Uterus (tissue), 4 donors: ENCODE results near the gene MPND. TPM values are rescaled to one million over a fixed set of nuclear protein-coding genes. Genes with fewer than 3 reads are reported as not detected.

ENCODE experiments used
- DNase-seq, 2 donors: peaks; one replicate each; pipeline ENCODE4 v3.0.0-alpha.2; 2019 to 2020
- H3K27ac ChIP-seq, 2 donors: fragments of 200-600 bp; sonication (generic); 1 replicate in 1 of 2; 2 replicates in 1 of 2; pipeline ENCODE4 v1.5.1; 2016 to 2018
- H3K27me3 ChIP-seq, 2 donors: fragments of 200-600 bp; sonication (generic); one replicate each; pipeline ENCODE4 v1.5.1; 2018 to 2019; ENCODE audit warnings: control low read depth in 1 of 2
- H3K36me3 ChIP-seq, 2 donors: fragments of 200-600 bp; sonication (generic); one replicate each; pipeline ENCODE4 v1.5.1; 2019; ENCODE audit warnings: control low read depth in 1 of 2
- H3K4me1 ChIP-seq, 2 donors: fragments of 200-600 bp; sonication (generic); one replicate each; pipeline ENCODE4 v1.5.1; 2018 to 2019; ENCODE audit warnings: control low read depth in 1 of 2
- H3K4me3 ChIP-seq, 2 donors: fragments of 200-600 bp; sonication (generic); 1 replicate in 1 of 2; 2 replicates in 1 of 2; pipeline ENCODE4 v1.5.1; 2018 to 2019; ENCODE audit warnings: mild to moderate bottlenecking in 1 of 2
- H3K9me3 ChIP-seq, 2 donors: fragments of 200-600 bp; sonication (generic); one replicate each; pipeline ENCODE4 v1.5.1; 2019; ENCODE audit warnings: control low read depth in 1 of 2
- POLR2A ChIP-seq, 2 donors: fragments of 450-650 bp; IDR thresholded peaks; one replicate each; pipeline ENCODE4 v1.6.1; 2016; ENCODE audit warnings: antibody characterized with exemption in 2 of 2, mild to moderate bottlenecking in 1 of 2, moderate library complexity in 1 of 2
- intact Hi-C: fragments of 100-400 bp; cut with DNase I; formaldehyde crosslinking; loops from one replicate; pipeline ENCODE4 v1.15.1; 2023; ENCODE audit warnings: low total_unique reads
- total RNA-seq, 4 donors: library from RNA; depleted of rRNA in 3 of 4; stranded (reverse); fragments of >200 nt in 3 of 4; gene quantifications; one replicate each; pipeline versions ENCODE4 v1.1.0 to v1.2.4, GENCODE V29; 2014 to 2023
- TF ChIP-seq, protein P1 (sequence below), 4 experiments: fragments of 200-600 bp in 2 of 4; fragments of 450-650 bp in 2 of 4; sonication (generic) in 2 of 4; IDR thresholded peaks; one replicate each; pipeline ENCODE4 v1.5.1; 2016 to 2019; ENCODE audit warnings: antibody characterized with exemption in 4 of 4, mild to moderate bottlenecking in 2 of 4, moderate library complexity in 1 of 4
- donor health status: DM: yes; HTN: yes; CAD: no.

The MPND gene
- total RNA-seq, 4 donors from 2014 or later = 0.51 to 13.8 (median 5.8) TPM; not detected in 1

DNA sequence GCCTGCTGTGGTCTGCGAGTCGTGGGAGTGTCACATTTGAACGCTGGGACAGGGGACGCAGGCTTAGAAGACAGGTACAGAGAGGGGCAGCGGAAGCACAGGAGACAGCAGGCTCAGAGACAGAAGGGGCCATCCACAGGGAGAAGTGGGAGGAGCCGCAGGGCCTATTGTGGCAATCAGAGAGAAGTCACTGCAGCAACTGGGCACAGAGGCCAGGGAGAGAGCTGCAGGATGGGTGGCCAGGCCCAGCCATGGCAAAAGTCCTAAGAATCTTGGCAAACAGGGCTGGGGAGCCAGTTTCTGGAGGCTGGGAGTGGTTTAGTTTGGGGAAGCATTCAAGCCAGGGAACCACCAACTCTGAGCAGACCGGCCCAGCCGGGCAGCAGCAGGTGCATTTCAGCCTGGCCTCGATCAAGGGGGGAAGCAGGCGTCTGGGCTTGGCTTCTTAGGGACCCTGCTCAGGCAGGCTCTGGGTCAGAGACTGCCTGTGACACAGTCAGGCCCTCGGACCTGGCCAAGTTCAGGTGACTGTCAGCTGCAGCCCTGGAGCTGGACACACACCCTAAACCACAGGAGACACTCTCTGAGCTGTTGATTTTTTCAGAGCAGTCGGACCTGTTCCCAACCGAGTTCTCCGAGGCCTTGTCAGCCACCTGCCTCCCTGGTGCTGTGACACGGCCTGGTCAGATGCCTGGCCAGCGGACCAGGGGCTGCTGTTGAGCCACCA lies 45.1 kb downstream of the MPND start:
- H3K4me1 ChIP-seq = peaks cover 6 to 35% of the 10 kb centered on the region in 2 donors
- no peak for DNase-seq
- TF ChIP-seq, protein P1, sequence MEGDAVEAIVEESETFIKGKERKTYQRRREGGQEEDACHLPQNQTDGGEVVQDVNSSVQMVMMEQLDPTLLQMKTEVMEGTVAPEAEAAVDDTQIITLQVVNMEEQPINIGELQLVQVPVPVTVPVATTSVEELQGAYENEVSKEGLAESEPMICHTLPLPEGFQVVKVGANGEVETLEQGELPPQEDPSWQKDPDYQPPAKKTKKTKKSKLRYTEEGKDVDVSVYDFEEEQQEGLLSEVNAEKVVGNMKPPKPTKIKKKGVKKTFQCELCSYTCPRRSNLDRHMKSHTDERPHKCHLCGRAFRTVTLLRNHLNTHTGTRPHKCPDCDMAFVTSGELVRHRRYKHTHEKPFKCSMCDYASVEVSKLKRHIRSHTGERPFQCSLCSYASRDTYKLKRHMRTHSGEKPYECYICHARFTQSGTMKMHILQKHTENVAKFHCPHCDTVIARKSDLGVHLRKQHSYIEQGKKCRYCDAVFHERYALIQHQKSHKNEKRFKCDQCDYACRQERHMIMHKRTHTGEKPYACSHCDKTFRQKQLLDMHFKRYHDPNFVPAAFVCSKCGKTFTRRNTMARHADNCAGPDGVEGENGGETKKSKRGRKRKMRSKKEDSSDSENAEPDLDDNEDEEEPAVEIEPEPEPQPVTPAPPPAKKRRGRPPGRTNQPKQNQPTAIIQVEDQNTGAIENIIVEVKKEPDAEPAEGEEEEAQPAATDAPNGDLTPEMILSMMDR (IDR thresholded peaks at IDR 0.05) = no peak
- TF ChIP-seq POLR2A (IDR thresholded peaks at IDR 0.05) = no peak
- no peaks in the 10 kb centered on the region for H3K36me3 ChIP-seq
- no peak overlapping the region for H3K27ac ChIP-seq
- no peak overlapping the region for H3K4me3 ChIP-seq
- no peaks in the 10 kb centered on the region for H3K27me3 ChIP-seq
- H3K9me3 ChIP-seq = no peaks in the 10 kb centered on the region
- intact Hi-C loops = no loop called here

DNA sequence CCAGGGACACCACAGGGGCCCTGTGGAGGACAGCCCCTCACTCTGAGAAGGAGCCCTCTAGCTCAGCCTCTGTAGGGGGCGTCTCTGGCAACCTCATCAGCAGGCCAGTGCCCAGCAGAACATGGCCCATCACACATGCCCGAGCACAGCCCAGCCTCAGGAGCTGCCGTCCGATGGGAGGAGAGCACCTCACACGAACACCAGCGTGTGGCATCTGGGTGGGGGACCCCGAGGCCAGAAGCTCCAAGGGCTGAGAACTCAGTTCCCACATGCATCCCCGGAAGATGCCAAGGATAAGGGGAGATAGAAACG lies 45.7 kb downstream of the MPND start:
- intact Hi-C loops = no loop called here
- H3K36me3 ChIP-seq = no peaks in the 10 kb centered on the region
- peaks cover 6 to 35% of the 10 kb centered on the region in 2 donors for H3K4me1 ChIP-seq
- no peaks in the 10 kb centered on the region for H3K9me3 ChIP-seq
- no peak overlapping the region for H3K4me3 ChIP-seq
- H3K27ac ChIP-seq = peak overlapping the region in 1 of 2 donors; percentile 81
- H3K27me3 ChIP-seq = no peaks in the 10 kb centered on the region
- TF ChIP-seq POLR2A (IDR thresholded peaks at IDR 0.05) = no peak
- TF ChIP-seq, protein P1 (IDR thresholded peaks at IDR 0.05) = no peak
- no peak for DNase-seq

DNA sequence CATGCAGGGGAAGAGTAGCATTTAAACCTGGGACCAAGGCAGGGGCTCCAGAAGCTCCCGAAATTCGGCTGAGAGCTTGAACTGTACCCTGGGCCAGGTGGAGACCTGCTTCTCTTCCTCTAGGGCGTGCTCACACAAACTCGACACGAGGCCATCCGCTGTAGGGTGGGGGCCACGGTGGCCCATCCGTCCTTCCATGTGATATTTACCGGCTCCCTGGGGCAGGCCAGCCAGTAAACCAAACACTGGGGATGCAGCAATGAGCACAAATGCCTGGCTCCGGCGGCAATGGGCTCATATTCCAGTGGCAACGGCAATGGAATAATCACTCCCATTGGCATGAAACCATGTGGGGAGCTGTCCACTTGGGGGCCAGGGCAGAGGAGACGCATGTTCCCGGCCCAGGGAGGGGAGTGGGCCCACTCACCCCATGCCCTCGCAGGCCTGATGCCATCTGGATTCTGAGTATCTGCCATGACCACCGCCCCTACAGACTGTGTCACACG lies 46.2 kb downstream of the MPND start:
- H3K9me3 ChIP-seq = no peaks in the 10 kb centered on the region
- DNase-seq = no peak
- no peak overlapping the region for H3K4me3 ChIP-seq
- intact Hi-C loops = no loop called here
- no peak for TF ChIP-seq POLR2A (IDR thresholded peaks at IDR 0.05)
- peaks cover 6 to 35% of the 10 kb centered on the region in 2 donors for H3K4me1 ChIP-seq
- no peaks in the 10 kb centered on the region for H3K36me3 ChIP-seq
- H3K27ac ChIP-seq = peak overlapping the region; percentile 57 to 81
- H3K27me3 ChIP-seq = no peaks in the 10 kb centered on the region

DNA sequence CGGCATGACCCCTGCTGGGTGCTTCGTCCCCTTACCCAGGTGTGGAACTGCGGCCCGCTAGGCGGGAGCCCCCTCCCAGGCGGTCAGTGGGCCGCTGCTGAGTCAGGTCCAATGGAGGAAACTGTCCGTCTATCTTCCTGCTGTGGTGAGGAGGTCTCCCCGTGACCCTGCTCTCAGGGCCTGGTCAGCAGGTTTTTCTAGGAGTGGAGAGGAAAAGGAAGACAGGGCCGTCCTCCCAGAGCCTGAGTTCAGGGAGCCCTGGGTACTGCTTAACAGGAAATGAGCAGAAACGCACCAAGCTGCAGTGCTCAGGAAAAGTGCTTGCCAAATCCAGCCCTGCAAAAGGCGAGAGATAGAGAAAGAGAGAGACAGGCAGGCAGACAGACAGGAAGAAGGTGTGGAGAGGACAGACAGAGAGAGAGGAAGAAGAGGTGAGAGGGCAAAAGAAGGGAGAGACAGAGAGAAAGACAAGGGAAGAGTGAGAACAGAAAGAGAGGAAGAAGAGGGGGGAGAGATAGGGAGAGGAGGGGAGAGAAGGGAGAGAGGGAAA lies 46.7 kb downstream of the MPND start:
- H3K4me3 ChIP-seq = no peak overlapping the region
- no peak for DNase-seq
- H3K36me3 ChIP-seq = no peaks in the 10 kb centered on the region
- no peaks in the 10 kb centered on the region for H3K27me3 ChIP-seq
- H3K27ac ChIP-seq = peak overlapping the region; percentile 57 to 81
- no peaks in the 10 kb centered on the region for H3K9me3 ChIP-seq
- H3K4me1 ChIP-seq = peaks cover 6 to 35% of the 10 kb centered on the region in 2 donors
- intact Hi-C loops = no loop called here
- no peak for TF ChIP-seq POLR2A (IDR thresholded peaks at IDR 0.05)
- TF ChIP-seq, protein P1 (IDR thresholded peaks at IDR 0.05) = no peak

DNA sequence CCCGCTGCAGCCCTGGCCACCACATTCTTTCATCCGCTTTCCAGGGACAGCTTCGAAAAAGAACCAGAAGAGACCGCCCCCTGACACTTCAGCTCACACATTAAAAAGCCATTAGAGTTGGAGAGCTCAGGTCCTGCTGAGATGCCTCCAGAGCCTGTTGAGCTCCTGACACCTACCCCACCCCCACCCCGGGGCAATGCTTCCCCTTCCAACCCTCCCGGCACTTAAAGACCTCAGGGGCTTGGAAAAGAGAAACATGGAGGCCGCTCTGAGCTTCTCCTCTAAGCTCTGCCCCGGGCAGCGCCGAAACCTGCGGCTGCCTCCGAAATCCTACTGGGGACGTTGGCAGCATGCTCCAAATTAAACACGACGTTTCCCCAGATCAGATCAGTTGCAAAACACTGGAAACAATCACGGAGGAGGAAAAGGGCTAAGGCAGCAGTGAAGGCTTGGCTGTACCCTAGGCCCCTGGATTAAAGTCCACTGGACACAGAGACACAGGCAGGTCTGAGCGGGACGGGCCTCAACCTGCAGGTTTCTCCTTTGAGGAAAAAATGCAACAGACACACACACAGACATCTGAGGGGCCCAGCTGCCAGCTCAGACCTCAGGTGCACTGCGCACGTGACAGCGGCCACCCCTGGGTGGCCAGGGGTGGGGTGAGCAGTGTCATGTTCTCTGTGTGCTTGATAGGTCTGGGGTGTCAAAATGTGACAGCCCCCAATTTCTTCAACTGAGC lies 47.4 kb downstream of the MPND start:
- Histone ChIP-seq H3K4me1 (peaks cover 6 to 35% of the 10 kb centered on the region in 2 donors), H3K9me3 (no peaks in the 10 kb centered on the region), H3K36me3 (no peaks in the 10 kb centered on the region), H3K27me3 (no peaks in the 10 kb centered on the region), H3K4me3 (no peak overlapping the region), H3K27ac (peak overlapping the region; percentile 57 to 81)
- DNase-seq = no peak
- no peak for TF ChIP-seq POLR2A (IDR thresholded peaks at IDR 0.05)
- TF ChIP-seq, protein P1 (IDR thresholded peaks at IDR 0.05) = no peak
- intact Hi-C loops = no loop called here
